ENCODE measurements around the gene NPIPB2. TPM values are rescaled to one million over a fixed set of nuclear protein-coding genes. Genes with fewer than 3 reads are reported as not detected.

NPIPB2 gene
- total RNA-seq, 1 experiment from 2014 or later = 12.5 TPM

GRCh38 chr16:11985250-11985649 lies 43.4 kb upstream of the NPIPB2 start:
- Mint-ChIP-seq H3K4me3 (no peak overlapping the region), H3K4me1 (peaks cover 0 to 7% of the 10 kb centered on the region in 2 experiments; a peak in 2 of 4 replicates), H3K36me3 (ENCODE audit: insufficient read depth in 1 of 3, low read depth in 3 of 3) (no peaks in the 10 kb centered on the region), H3K27ac (no peak overlapping the region), H3K9me3 (no peaks in the 10 kb centered on the region), H3K27me3 (ENCODE audit: low read depth) (no peaks in the 10 kb centered on the region)
- H2BK15ac ChIP-seq (ENCODE audit: low read depth, low read length) = no peak overlapping the region
- no peak overlapping the region for H4K5ac ChIP-seq (ENCODE audit: insufficient read length, low read depth, low read length)
- no peak overlapping the region for H3K14ac ChIP-seq (ENCODE audit: insufficient read depth, low read length)
- no peak overlapping the region for H3K27ac ChIP-seq (ENCODE audit: insufficient read length, low read depth, low read length)
- H3K23ac ChIP-seq (ENCODE audit: insufficient read length, low read depth, low read length) = no peak overlapping the region
- no peaks in the 10 kb centered on the region for H3K79me2 ChIP-seq (ENCODE audit: insufficient read depth, low read length)
- no peaks in the 10 kb centered on the region for H3K9me3 ChIP-seq (ENCODE audit: control insufficient read depth, low read depth, low read length)
- no peak overlapping the region for H3K4ac ChIP-seq (ENCODE audit: low read depth, low read length)
- H2AK5ac ChIP-seq (ENCODE audit: insufficient read length, low read length) = no peak overlapping the region
- H2BK120ac ChIP-seq (ENCODE audit: low read depth, low read length, poor library complexity, severe bottlenecking) = no peak overlapping the region
- no peak overlapping the region for H2BK20ac ChIP-seq (ENCODE audit: low read depth, low read length, poor library complexity, severe bottlenecking)
- H3K18ac ChIP-seq (ENCODE audit: insufficient read length, low read depth, low read length) = no peak overlapping the region
- no peak overlapping the region for H3K56ac ChIP-seq (ENCODE audit: insufficient read length, low read depth, low read length)
- no peak for DNase-seq
- H3K9ac ChIP-seq (ENCODE audit: extremely low read depth, insufficient read length, low read length) = no peak overlapping the region
- H4K20me1 ChIP-seq (ENCODE audit: control insufficient read depth, insufficient read depth, insufficient read length) = no peaks in the 10 kb centered on the region
- H2BK12ac ChIP-seq (ENCODE audit: insufficient read length, low read depth, low read length) = no peak overlapping the region
- no peaks in the 10 kb centered on the region for H3K4me1 ChIP-seq (ENCODE audit: insufficient read depth, low read length)
- H2BK5ac ChIP-seq (ENCODE audit: insufficient read length, low read length) = no peak overlapping the region
- no peak overlapping the region for H3K4me2 ChIP-seq (ENCODE audit: insufficient read depth, insufficient read length, low read length)
- no peak overlapping the region for H2AFZ ChIP-seq (ENCODE audit: low read length)
- WGBS (ENCODE audit: extremely low coverage, insufficient read length, low lambda C conversion rate) = no CpG with 5 or more reads among the region's 5 CpGs
- H3K27me3 ChIP-seq (ENCODE audit: insufficient read depth, low read length) = no peaks in the 10 kb centered on the region
- no peak overlapping the region for H4K91ac ChIP-seq (ENCODE audit: insufficient read length, low read depth, low read length)
- H4K8ac ChIP-seq (replicated peaks; ENCODE audit: insufficient read length, low read depth, low read length) = no peak overlapping the region
- no peaks in the 10 kb centered on the region for H3K23me2 ChIP-seq (ENCODE audit: insufficient read length, low read depth, low read length, poor library complexity, severe bottlenecking)
- TF ChIP-seq CTCF (conservative IDR thresholded peaks at IDR 0.05) = no peak
- no peaks in the 10 kb centered on the region for H3K79me1 ChIP-seq (ENCODE audit: insufficient read depth, low read depth, low read length, poor library complexity, severe bottlenecking)
- no peak overlapping the region for H3T11ph ChIP-seq (ENCODE audit: low read length)
